ENCODE measurements around the gene PYROXD2. TPM values are rescaled to one million over a fixed set of nuclear protein-coding genes. Genes with fewer than 3 reads are reported as not detected.

The PYROXD2 gene
- total RNA-seq, 1 donor from 2014 or later = 15.8 TPM

DNA sequence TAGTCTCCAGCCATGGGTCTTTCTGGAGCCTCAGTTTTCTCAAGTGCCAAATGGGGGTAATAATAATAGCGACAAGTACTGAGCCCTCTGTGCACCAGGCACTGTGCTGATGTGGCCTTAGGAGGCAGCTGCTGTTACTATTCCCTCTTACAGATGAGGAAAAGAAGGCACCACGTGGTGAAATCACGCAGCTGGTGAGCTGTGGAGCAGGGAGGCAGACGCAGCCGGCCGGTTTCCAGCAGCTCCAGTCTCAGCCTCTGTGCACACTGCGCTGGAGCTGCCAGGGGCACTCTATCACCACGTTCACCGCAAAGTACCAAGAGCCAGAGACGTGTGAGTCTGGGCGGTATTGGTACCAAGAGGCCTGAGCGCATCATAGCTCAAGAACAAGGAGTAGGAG, 9.6 kb downstream of the PYROXD2 start:
- no peak for DNase-seq (ENCODE audit: low spot score, unreplicated experiment)
- TF ChIP-seq, protein P1, sequence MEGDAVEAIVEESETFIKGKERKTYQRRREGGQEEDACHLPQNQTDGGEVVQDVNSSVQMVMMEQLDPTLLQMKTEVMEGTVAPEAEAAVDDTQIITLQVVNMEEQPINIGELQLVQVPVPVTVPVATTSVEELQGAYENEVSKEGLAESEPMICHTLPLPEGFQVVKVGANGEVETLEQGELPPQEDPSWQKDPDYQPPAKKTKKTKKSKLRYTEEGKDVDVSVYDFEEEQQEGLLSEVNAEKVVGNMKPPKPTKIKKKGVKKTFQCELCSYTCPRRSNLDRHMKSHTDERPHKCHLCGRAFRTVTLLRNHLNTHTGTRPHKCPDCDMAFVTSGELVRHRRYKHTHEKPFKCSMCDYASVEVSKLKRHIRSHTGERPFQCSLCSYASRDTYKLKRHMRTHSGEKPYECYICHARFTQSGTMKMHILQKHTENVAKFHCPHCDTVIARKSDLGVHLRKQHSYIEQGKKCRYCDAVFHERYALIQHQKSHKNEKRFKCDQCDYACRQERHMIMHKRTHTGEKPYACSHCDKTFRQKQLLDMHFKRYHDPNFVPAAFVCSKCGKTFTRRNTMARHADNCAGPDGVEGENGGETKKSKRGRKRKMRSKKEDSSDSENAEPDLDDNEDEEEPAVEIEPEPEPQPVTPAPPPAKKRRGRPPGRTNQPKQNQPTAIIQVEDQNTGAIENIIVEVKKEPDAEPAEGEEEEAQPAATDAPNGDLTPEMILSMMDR (IDR thresholded peaks at IDR 0.05; ENCODE audit: unreplicated experiment) = no peak
- Mint-ChIP-seq H3K36me3 (ENCODE audit: insufficient read depth) (peaks cover 10% of the 10 kb centered on the region), H3K27me3 (no peaks in the 10 kb centered on the region), H3K9me3 (ENCODE audit: low read depth) (peaks cover 9% of the 10 kb centered on the region), H3K4me3 (ENCODE audit: low read depth) (no peak overlapping the region), H3K27ac (no peak overlapping the region), H3K4me1 (ENCODE audit: low read depth) (peaks cover 11% of the 10 kb centered on the region)

DNA sequence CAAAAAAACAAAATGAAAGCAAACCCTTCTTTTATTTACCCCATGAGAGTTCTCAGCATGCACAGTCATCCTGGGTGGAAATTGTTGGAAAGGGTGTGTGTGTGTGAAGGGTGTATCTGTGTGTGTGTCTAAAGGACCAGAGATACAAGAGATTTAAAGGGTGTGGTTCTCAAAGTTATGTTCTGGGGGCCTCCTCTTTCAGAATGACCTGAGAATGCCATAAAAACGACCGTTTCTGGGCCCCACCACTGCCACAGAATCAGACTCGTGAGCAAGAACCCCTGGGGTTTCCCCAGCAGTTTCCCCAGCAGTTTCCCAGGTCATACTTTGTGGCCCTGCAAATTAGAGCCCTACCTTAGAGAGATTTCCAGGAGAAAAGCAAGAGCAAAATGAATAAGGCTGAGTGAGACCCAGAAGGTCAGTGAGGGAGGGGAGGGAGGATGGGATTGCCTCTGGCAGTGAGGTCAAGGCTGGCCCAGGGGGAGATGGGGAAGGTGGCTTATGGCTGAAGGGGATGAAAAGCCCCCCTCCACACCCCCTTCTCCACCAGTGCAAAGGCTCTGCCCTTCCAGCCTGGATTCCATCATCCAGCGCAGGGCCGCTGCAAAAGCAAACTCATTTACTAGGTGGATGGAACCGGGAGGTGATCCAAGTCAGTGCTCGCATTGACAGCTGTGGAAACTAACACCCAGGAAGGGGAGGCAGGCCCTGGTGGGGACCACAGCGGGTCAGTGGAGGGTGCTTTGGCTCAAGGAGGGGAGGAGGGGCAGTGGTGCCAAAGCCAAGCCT, 10.2 kb downstream of the PYROXD2 start:
- Mint-ChIP-seq H3K27ac (peak overlapping the region; percentile 77), H3K4me1 (ENCODE audit: low read depth) (peaks cover 11% of the 10 kb centered on the region), H3K36me3 (ENCODE audit: insufficient read depth) (peaks cover 10% of the 10 kb centered on the region), H3K27me3 (no peaks in the 10 kb centered on the region), H3K4me3 (ENCODE audit: low read depth) (no peak overlapping the region), H3K9me3 (ENCODE audit: low read depth) (peaks cover 9% of the 10 kb centered on the region)
- no peak for DNase-seq (ENCODE audit: low spot score, unreplicated experiment)
- TF ChIP-seq, protein P1 (IDR thresholded peaks at IDR 0.05; ENCODE audit: unreplicated experiment) = no peak

DNA sequence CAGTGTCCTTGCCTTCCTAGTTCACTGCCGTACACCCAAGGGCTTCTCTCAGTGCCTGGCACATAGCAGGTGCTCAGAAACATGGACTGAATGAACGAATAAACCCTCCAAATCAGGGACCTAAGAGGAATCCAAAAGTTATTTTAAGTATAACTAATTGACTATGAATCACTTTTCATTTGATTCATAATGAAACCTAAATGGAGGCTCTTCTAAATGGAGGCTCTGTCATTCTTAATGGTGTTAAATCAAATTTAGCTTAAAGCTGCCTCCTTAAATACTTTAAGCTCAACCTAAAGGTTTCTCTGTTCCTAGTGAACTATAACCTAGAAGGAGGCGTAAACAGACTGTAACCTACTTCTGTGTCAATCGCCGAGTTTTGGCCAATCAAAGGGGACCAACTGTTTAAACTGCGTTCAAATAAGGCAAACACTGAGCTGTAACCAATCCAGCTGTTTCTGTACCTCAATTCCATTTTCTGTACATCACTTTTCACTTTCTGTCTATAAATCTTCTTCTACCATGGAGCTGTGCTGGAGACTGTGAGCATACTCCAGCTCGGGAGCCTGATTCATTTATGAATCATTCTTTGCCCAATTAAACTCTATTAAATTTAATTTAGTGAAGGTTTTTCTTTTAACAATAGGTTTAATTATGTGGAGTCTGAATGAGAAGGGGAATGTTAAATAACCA, 11.0 kb downstream of the PYROXD2 start:
- TF ChIP-seq, protein P1 (IDR thresholded peaks at IDR 0.05; ENCODE audit: unreplicated experiment) = no peak
- H3K4me1 Mint-ChIP-seq (ENCODE audit: low read depth) = peaks cover 9% of the 10 kb centered on the region
- no peaks in the 10 kb centered on the region for H3K27me3 Mint-ChIP-seq
- no peak overlapping the region for H3K4me3 Mint-ChIP-seq (ENCODE audit: low read depth)
- H3K36me3 Mint-ChIP-seq (ENCODE audit: insufficient read depth) = peaks cover 10% of the 10 kb centered on the region
- peaks cover 9% of the 10 kb centered on the region for H3K9me3 Mint-ChIP-seq (ENCODE audit: low read depth)
- no peak overlapping the region for H3K27ac Mint-ChIP-seq
- DNase-seq (ENCODE audit: low spot score, unreplicated experiment) = no peak

DNA sequence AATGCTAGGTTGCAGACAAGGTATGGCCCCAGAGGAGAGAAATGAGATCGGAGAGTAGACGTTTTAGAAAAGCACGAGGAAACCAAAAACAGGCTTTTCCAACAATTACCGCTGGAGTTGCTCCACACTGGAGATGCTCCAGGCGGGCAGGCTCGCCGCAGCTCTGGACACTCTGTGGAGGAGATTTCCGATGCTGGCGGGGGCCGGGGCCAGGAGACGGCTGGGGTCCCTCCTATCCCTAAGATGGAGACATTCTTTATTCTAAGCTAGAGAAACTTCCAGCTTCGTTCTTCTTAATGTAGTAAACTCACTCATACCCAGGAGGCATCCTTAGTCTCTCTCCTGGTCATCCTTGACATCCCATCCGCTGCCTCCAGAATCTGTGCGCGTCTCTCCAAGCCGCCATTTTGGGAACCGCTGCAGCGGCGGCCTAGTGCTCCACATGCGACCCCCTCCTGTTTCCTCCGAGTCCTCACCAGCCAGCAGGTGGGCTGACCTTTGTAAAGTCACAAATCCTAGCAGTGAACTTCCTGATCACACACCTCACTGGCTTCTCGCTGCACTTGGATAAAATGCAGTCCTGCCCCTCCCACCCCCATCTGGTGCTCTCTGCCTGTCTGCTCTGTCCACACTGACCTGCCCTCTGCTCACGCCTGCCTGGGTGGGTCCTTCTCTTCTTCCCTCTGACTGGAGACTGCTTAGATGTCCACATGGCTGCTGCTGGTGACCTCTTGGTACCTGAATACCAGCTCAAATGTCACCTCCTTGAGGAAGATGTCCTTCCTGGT, 11.9 kb downstream of the PYROXD2 start:
- no peak for DNase-seq (ENCODE audit: low spot score, unreplicated experiment)
- Mint-ChIP-seq H3K27ac (peak overlapping the region; percentile 62), H3K9me3 (ENCODE audit: low read depth) (peaks cover 9% of the 10 kb centered on the region), H3K4me1 (ENCODE audit: low read depth) (peaks cover 9% of the 10 kb centered on the region), H3K4me3 (ENCODE audit: low read depth) (peak overlapping the region; percentile 21), H3K27me3 (no peaks in the 10 kb centered on the region), H3K36me3 (ENCODE audit: insufficient read depth) (peaks cover 10% of the 10 kb centered on the region)
- TF ChIP-seq, protein P1 (IDR thresholded peaks at IDR 0.05; ENCODE audit: unreplicated experiment) = no peak

DNA sequence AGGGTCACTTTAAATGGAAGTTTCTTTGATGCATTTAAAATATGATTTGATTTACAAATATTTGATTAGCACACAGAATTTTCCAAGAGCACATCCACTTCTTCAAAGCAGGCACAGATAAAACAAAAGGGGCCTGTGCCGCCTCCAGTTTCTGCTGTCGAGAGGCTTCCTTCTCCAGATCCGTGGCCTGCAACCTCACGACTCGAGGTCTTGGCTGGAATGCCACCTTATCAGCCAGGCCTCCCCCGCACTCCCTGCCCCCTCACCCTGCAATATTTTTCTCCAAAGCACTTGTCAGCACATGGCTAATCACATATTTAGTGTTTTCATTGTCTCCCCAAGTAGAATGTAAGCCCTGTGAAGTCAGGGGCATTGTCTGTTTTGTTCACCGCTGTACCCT, 12.5 kb downstream of the PYROXD2 start:
- Mint-ChIP-seq H3K4me3 (ENCODE audit: low read depth) (no peak overlapping the region), H3K27ac (peak overlapping the region; percentile 62), H3K27me3 (no peaks in the 10 kb centered on the region), H3K9me3 (ENCODE audit: low read depth) (peaks cover 9% of the 10 kb centered on the region), H3K36me3 (ENCODE audit: insufficient read depth) (peaks cover 10% of the 10 kb centered on the region), H3K4me1 (ENCODE audit: low read depth) (peaks cover 9% of the 10 kb centered on the region)
- DNase-seq (ENCODE audit: low spot score, unreplicated experiment) = no peak
- TF ChIP-seq, protein P1 (IDR thresholded peaks at IDR 0.05; ENCODE audit: unreplicated experiment) = no peak

All from progenitor cell of endocrine pancreas (in vitro differentiated cells).